ENCODE measurements around the gene GSAP.

Gene GSAP

GRCh38 chr7:77434570-77435275 is 18.6 kb upstream of the GSAP start:
- FAIRE-seq: no peak

GRCh38 chr7:77433901-77434300 is 17.8 kb upstream of the GSAP start:
- FAIRE-seq: no peak

GRCh38 chr7:77430927-77431326 is 14.8 kb upstream of the GSAP start:
- FAIRE-seq: no peak

- no peak for FAIRE-seq
Measured at GRCh38 chr7:77428777-77429231, 12.7 kb upstream of the GSAP start.

- FAIRE-seq: no peak
Measured at GRCh38 chr7:77427996-77428603, 12.0 kb upstream of the GSAP start.

GRCh38 chr7:77426521-77427051 is 10.4 kb upstream of the GSAP start:
- no peak for FAIRE-seq

- FAIRE-seq: no peak
Measured at GRCh38 chr7:77426052-77426404, 9.9 kb upstream of the GSAP start.

GRCh38 chr7:77425101-77426051 is 9.2 kb upstream of the GSAP start:
- FAIRE-seq: no peak

- FAIRE-seq: no peak
Measured at GRCh38 chr7:77422500-77422899, 6.4 kb upstream of the GSAP start.

- FAIRE-seq: no peak
Measured at GRCh38 chr7:77420986-77421672, 5.0 kb upstream of the GSAP start.

GRCh38 chr7:77420438-77420837 is 4.3 kb upstream of the GSAP start:
- no peak for FAIRE-seq

- no peak for FAIRE-seq
Measured at GRCh38 chr7:77419102-77419501, 3.0 kb upstream of the GSAP start.

- no peak for FAIRE-seq
Measured at GRCh38 chr7:77417801-77418200, 1.7 kb upstream of the GSAP start.

- FAIRE-seq: no peak
Measured at GRCh38 chr7:77416621-77417371, 647 bp upstream of the GSAP start.

GRCh38 chr7:77415476-77415822 is 700 bp downstream of the GSAP start:
- FAIRE-seq: no peak

- FAIRE-seq: no peak
Measured at GRCh38 chr7:77413861-77414424, 2.2 kb downstream of the GSAP start.

- no peak for FAIRE-seq
Measured at GRCh38 chr7:77413128-77413527, 3.0 kb downstream of the GSAP start.

- no peak for FAIRE-seq
Measured at GRCh38 chr7:77409739-77410547, 6.2 kb downstream of the GSAP start.

GRCh38 chr7:77409005-77409738 is 7.0 kb downstream of the GSAP start:
- FAIRE-seq: no peak

GRCh38 chr7:77407906-77408305 is 8.2 kb downstream of the GSAP start:
- FAIRE-seq: no peak
